Right atrium auricular region (tissue), 2 donors: Measurements from ENCODE around the gene SNRNP48. TPM values are rescaled to one million over a fixed set of nuclear protein-coding genes. Genes with fewer than 3 reads are reported as not detected.

ENCODE experiments used
- DNase-seq: peaks from one replicate; pipeline ENCODE4 v3.0.0-alpha.2; 2019; ENCODE audit warnings: low spot score
- H3K27ac ChIP-seq, 2 donors: fragments of 200-600 bp; sonication (generic); 1 replicate in 1 of 2; 2 replicates in 1 of 2; pipeline ENCODE4 v1.5.1; 2016 to 2019
- H3K27me3 ChIP-seq, 2 donors: fragments of 200-600 bp; sonication (generic); one replicate each; pipeline versions ENCODE4 v1.5.1 to v1.6.0; 2017 to 2019
- H3K36me3 ChIP-seq: fragments of 200-600 bp; sonication (generic); one replicate; pipeline ENCODE4 v1.5.1; 2016
- H3K4me1 ChIP-seq, 2 donors: fragments of 200-600 bp; sonication (generic); one replicate each; pipeline versions ENCODE4 v1.5.1 to v1.6.0; 2017 to 2019
- H3K4me3 ChIP-seq, 2 donors: fragments of 200-600 bp; sonication (generic); 1 replicate in 1 of 2; 2 replicates in 1 of 2; pipeline ENCODE4 v1.5.1; 2017 to 2019; ENCODE audit warnings: mild to moderate bottlenecking in 1 of 2, moderate library complexity in 1 of 2
- H3K9me3 ChIP-seq, 2 donors: fragments of 200-600 bp; sonication (generic); one replicate each; pipeline ENCODE4 v1.5.1; 2019
- total RNA-seq, 2 donors: library from RNA; depleted of rRNA; stranded (reverse); fragments of >200 nt; gene quantifications; one replicate each; pipeline ENCODE4 v1.1.0, GENCODE V29; 2016
- TF ChIP-seq, protein P1 (sequence below), 2 donors: fragments of 200-600 bp; sonication (generic); IDR thresholded peaks; one replicate each; pipeline ENCODE4 v1.5.1; 2019; ENCODE audit warnings: antibody characterized with exemption in 2 of 2

SNRNP48 gene
- total RNA-seq, 2 donors from 2014 or later: 9.3 to 9.6 TPM

DNA sequence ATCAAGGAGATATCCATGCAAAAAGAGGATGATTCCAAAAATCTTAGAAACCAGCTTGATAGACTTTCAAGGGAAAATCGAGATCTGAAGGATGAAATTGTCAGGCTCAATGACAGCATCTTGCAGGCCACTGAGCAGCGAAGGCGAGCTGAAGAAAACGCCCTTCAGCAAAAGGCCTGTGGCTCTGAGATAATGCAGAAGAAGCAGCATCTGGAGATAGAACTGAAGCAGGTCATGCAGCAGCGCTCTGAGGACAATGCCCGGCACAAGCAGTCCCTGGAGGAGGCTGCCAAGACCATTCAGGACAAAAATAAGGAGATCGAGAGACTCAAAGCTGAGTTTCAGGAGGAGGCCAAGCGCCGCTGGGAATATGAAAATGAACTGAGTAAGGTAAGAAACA is 10.1 kb upstream of the SNRNP48 start:
- Histone ChIP-seq H3K27ac (no peak overlapping the region), H3K4me1 (no peaks in the 10 kb centered on the region), H3K4me3 (no peak overlapping the region), H3K27me3 (no peaks in the 10 kb centered on the region), H3K9me3 (no peaks in the 10 kb centered on the region), H3K36me3 (peaks cover 72% of the 10 kb centered on the region)
- no peak for DNase-seq
- TF ChIP-seq, protein P1, sequence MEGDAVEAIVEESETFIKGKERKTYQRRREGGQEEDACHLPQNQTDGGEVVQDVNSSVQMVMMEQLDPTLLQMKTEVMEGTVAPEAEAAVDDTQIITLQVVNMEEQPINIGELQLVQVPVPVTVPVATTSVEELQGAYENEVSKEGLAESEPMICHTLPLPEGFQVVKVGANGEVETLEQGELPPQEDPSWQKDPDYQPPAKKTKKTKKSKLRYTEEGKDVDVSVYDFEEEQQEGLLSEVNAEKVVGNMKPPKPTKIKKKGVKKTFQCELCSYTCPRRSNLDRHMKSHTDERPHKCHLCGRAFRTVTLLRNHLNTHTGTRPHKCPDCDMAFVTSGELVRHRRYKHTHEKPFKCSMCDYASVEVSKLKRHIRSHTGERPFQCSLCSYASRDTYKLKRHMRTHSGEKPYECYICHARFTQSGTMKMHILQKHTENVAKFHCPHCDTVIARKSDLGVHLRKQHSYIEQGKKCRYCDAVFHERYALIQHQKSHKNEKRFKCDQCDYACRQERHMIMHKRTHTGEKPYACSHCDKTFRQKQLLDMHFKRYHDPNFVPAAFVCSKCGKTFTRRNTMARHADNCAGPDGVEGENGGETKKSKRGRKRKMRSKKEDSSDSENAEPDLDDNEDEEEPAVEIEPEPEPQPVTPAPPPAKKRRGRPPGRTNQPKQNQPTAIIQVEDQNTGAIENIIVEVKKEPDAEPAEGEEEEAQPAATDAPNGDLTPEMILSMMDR (IDR thresholded peaks at IDR 0.05): no peak

DNA sequence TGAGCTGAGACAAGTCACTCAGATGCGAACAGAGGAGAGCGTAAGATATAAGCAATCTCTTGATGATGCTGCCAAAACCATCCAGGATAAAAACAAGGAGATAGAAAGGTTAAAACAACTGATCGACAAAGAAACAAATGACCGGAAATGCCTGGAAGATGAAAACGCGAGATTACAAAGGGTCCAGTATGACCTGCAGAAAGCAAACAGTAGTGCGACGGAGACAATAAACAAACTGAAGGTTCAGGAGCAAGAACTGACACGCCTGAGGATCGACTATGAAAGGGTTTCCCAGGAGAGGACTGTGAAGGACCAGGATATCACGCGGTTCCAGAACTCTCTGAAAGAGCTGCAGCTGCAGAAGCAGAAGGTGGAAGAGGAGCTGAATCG is 9.5 kb upstream of the SNRNP48 start:
- Histone ChIP-seq H3K27ac (no peak overlapping the region), H3K4me1 (no peaks in the 10 kb centered on the region), H3K36me3 (peaks cover 76% of the 10 kb centered on the region), H3K4me3 (no peak overlapping the region), H3K27me3 (no peaks in the 10 kb centered on the region), H3K9me3 (no peaks in the 10 kb centered on the region)
- TF ChIP-seq, protein P1 (IDR thresholded peaks at IDR 0.05): no peak
- DNase-seq: no peak

DNA sequence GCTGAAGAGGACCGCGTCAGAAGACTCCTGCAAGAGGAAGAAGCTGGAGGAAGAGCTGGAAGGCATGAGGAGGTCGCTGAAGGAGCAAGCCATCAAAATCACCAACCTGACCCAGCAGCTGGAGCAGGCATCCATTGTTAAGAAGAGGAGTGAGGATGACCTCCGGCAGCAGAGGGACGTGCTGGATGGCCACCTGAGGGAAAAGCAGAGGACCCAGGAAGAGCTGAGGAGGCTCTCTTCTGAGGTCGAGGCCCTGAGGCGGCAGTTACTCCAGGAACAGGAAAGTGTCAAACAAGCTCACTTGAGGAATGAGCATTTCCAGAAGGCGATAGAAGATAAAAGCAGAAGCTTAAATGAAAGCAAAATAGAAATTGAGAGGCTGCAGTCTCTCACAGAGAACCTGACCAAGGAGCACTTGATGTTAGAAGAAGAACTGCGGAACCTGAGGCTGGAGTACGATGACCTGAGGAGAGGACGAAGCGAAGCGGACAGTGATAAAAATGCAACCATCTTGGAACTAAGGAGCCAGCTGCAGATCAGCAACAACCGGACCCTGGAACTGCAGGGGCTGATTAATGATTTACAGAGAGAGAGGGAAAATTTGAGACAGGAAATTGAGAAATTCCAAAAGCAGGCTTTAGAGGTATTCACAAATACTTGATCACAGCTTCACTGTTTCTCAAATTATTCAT is 8.9 kb upstream of the SNRNP48 start:
- peaks cover 76% of the 10 kb centered on the region for H3K36me3 ChIP-seq
- no peaks in the 10 kb centered on the region for H3K9me3 ChIP-seq
- H3K4me3 ChIP-seq: no peak overlapping the region
- no peaks in the 10 kb centered on the region for H3K27me3 ChIP-seq
- no peak for DNase-seq
- TF ChIP-seq, protein P1 (IDR thresholded peaks at IDR 0.05): no peak
- no peaks in the 10 kb centered on the region for H3K4me1 ChIP-seq
- no peak overlapping the region for H3K27ac ChIP-seq

DNA sequence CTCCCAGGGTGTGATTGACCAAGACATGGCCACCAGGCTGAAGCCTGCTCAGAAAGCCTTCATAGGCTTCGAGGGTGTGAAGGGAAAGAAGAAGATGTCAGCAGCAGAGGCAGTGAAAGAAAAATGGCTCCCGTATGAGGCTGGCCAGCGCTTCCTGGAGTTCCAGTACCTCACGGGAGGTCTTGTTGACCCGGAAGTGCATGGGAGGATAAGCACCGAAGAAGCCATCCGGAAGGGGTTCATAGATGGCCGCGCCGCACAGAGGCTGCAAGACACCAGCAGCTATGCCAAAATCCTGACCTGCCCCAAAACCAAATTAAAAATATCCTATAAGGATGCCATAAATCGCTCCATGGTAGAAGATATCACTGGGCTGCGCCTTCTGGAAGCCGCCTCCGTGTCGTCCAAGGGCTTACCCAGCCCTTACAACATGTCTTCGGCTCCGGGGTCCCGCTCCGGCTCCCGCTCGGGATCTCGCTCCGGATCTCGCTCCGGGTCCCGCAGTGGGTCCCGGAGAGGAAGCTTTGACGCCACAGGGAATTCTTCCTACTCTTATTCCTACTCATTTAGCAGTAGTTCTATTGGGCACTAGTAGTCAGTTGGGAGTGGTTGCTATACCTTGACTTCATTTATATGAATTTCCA is 4.6 kb upstream of the SNRNP48 start:
- no peaks in the 10 kb centered on the region for H3K27me3 ChIP-seq
- no peaks in the 10 kb centered on the region for H3K9me3 ChIP-seq
- TF ChIP-seq, protein P1 (IDR thresholded peaks at IDR 0.05): no peak
- H3K36me3 ChIP-seq: peaks cover 40% of the 10 kb centered on the region
- DNase-seq: no peak
- peaks cover 0 to 2% of the 10 kb centered on the region in 2 donors for H3K4me1 ChIP-seq
- H3K27ac ChIP-seq: no peak overlapping the region
- no peak overlapping the region for H3K4me3 ChIP-seq

DNA sequence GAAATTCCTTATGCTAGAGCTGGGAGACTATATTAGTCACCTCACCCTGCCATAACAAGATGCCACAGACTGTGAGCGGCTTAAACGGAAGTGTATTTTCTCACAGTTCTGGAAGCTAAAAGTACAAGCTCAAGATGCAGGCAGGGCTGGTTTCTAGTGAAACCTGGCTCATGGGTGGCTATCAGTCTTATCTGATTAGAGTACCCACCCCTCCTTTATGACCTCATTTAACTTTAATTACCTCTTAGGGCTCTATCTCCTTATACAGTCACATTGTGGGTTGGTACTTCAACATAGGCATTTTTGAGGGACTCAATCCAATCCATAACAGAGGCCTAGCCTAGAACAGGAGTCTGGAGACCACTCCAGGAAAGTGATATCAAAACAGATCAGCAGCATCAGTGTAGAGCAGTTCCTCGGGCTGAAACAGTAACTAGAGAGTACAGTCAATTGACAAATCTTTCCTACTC is 2.3 kb upstream of the SNRNP48 start:
- TF ChIP-seq, protein P1 (IDR thresholded peaks at IDR 0.05): no peak
- no peak for DNase-seq
- Histone ChIP-seq H3K4me1 (peaks cover 0 to 13% of the 10 kb centered on the region in 2 donors), H3K27me3 (no peaks in the 10 kb centered on the region), H3K9me3 (no peaks in the 10 kb centered on the region), H3K4me3 (no peak overlapping the region), H3K27ac (no peak overlapping the region), H3K36me3 (peaks cover 28% of the 10 kb centered on the region)
